K562 (cell line): ENCODE measurements around the gene RAE1. TPM values are rescaled to one million over a fixed set of nuclear protein-coding genes. Genes with fewer than 3 reads are reported as not detected.

ENCODE experiments used
- ARID1B ChIP-seq: fragments of 450-650 bp; IDR thresholded peaks from 2 replicates; pipeline ENCODE4 v1.6.1; 2016; ENCODE audit warnings: antibody characterized with exemption, mild to moderate bottlenecking, inconsistent platforms
- ATF1 ChIP-seq, 2 experiments: fragments of 450-650 bp in 1 of 2; IDR thresholded peaks; 2 replicates each; pipeline ENCODE4 v1.6.1; 2016; ENCODE audit warnings: missing compliant biosample characterization in 1 of 2, missing genetic modification characterization in 1 of 2
- BRCA1 ChIP-seq, 2 experiments: fragments of 450-650 bp in 1 of 2; sonication (generic) in 1 of 2; formaldehyde crosslinking in 1 of 2; IDR thresholded peaks; 2 replicates each; pipeline versions ENCODE4 v1.5.0 to v1.6.1; 2017 to 2020; ENCODE audit warnings: mild to moderate bottlenecking in 1 of 2, missing genetic modification reagents in 1 of 2
- E2F8 ChIP-seq: fragments of 450-650 bp; IDR thresholded peaks from 2 replicates; pipeline ENCODE4 v1.7.1; 2018; ENCODE audit warnings: mild to moderate bottlenecking, low read depth; ENCODE audit not compliant: partially characterized antibody
- ETV1 ChIP-seq: fragments of 450-650 bp; conservative IDR thresholded peaks from 2 replicates; pipeline ENCODE4 v1.6.1; 2016; ENCODE audit warnings: missing genetic modification characterization, control low read depth, low read depth, missing compliant biosample characterization
- POLR3G ChIP-seq: IDR thresholded peaks from 2 replicates; pipeline ENCODE4 v1.6.1; 2011; ENCODE audit not compliant: insufficient read length, insufficient replicate concordance; ENCODE audit errors: extremely low read depth
- RBM14 ChIP-seq: fragments of 200-400 bp; formaldehyde crosslinking; IDR thresholded peaks from 2 replicates; pipeline ENCODE4 v1.6.1; 2018; ENCODE audit warnings: low read depth, mild to moderate bottlenecking, low read length, moderate library complexity, borderline replicate concordance; ENCODE audit not compliant: insufficient read depth
- STAT5A ChIP-seq: IDR thresholded peaks from 2 replicates; pipeline ENCODE4 v1.6.1; 2012; ENCODE audit warnings: low read length, inconsistent platforms, borderline replicate concordance
- TAF9B ChIP-seq: fragments of 450-650 bp; IDR thresholded peaks from 2 replicates; pipeline ENCODE4 v1.6.1; 2018; ENCODE audit warnings: mild to moderate bottlenecking; ENCODE audit not compliant: partially characterized antibody
- ZBED1 ChIP-seq: IDR thresholded peaks from 2 replicates; pipeline ENCODE4 v1.6.1; 2014
- ZBTB43 ChIP-seq: sonication (generic); formaldehyde crosslinking; IDR thresholded peaks from 2 replicates; pipeline ENCODE4 v1.8.0; 2023; ENCODE audit warnings: mild to moderate bottlenecking, missing genetic modification reagents
- ZNF830 ChIP-seq: fragments of 250-450 bp; sonication (Bioruptor Pico); IDR thresholded peaks from 2 replicates; pipeline ENCODE4 v1.5.0; 2021; ENCODE audit warnings: mild to moderate bottlenecking
- polyA plus RNA-seq, 8 experiments: library from polyadenylated mRNA; depleted of rRNA in 4 of 8; stranded (reverse) in 5 of 8; unstranded in 3 of 8; fragments of >200 nt; fragmentation: Nextera tagmentation in 2 of 8; fragmentation: Illumina TruSeq in 1 of 8; extraction: Ambion mirVana in 2 of 8; extraction: Trizol in 1 of 8; gene quantifications; 2 replicates each; pipeline versions ENCODE4 v1.2.1 to v1.2.3, GENCODE V29; 2011 to 2014; ENCODE audit warnings: inconsistent platforms in 1 of 8, missing spikeins in 1 of 8
- total RNA-seq, 7 experiments: library from RNA; depleted of rRNA in 6 of 7; stranded (reverse); fragments of >200 nt in 6 of 7; fragmentation: Illumina TruSeq in 2 of 7; extraction: Trizol in 2 of 7; gene quantifications; 2 replicates each; pipeline versions ENCODE4 v1.2.1 to v1.2.3, GENCODE V29; 2011 to 2021; ENCODE audit warnings: low replicate concordance in 1 of 7

Gene RAE1
- total and polyA plus RNA-seq, 9 of the 15 experiments (the other 6 are each of a cell fraction or from before 2014, with no cell fraction given) = 33.7 to 248 (median 77.7) TPM

DNA sequence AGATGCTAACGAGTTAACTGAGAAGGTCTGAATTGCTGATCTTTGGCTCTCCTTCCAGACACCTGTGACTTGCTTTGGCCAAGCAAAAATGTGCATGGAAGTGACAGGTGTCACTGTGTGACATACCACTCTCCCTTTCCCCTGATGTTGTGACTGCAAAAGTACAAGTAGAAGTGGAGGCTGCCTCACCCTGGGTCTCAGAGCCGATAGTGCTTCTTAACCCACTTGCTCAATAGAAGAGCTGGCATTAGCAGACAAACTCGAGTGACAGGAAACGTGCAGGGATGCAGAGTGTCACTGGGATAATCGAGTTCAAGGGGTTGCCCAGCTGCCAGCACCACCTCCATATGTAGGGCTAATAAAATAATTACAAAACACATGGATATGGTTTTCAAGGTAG lies 37.8 kb upstream of the RAE1 start (continued):
- no peak for TF ChIP-seq RBM14
- TF ChIP-seq ZNF830 = no peak
- no peak for TF ChIP-seq ZBTB43 (CRISPR knock-in tag)
- no peak for TF ChIP-seq E2F8
- no peak for TF ChIP-seq POLR3G
- TF ChIP-seq BRCA1 (IDR thresholded peaks at IDR 0.05) = no peak
- no peak for TF ChIP-seq BRCA1 (CRISPR knock-in tag; IDR thresholded peaks at IDR 0.05)
- TF ChIP-seq ARID1B = no peak
- TF ChIP-seq ZBED1 = no peak
- no peak for TF ChIP-seq STAT5A
- TF ChIP-seq ETV1 (tag) = no peak
- no peak for TF ChIP-seq TAF9B
- TF ChIP-seq ATF1 (CRISPR knock-in tag; IDR thresholded peaks at IDR 0.05) = no peak
- no peak for TF ChIP-seq ATF1 (tag; IDR thresholded peaks at IDR 0.05)
- TF ChIP-seq, all 486 proteins: peak for 0
